Measurements from ENCODE around the gene CLEC4E. TPM values are rescaled to one million over a fixed set of nuclear protein-coding genes. Genes with fewer than 3 reads are reported as not detected.
"Not testable (repeated sequence)": the region's sequence is repeated elsewhere in the genome, so short reads cannot be mapped to it uniquely, and the experiment has no call there.

Gene CLEC4E
- total and polyA plus RNA-seq, 2 of the 13 experiments (the other 11 are each of a cell fraction or from before 2014, with no cell fraction given): not detected

- H3K27ac ChIP-seq (ENCODE audit: extremely low read length, insufficient read depth, low read length); H2AFZ ChIP-seq (ENCODE audit: low read length); FAIRE-seq; intact Hi-C loops (cut with micrococcal nuclease; ENCODE audit: unreplicated experiment); BruUV-seq (replicated peaks); H4K20me1 ChIP-seq (ENCODE audit: insufficient read depth, low read length); POLR2A ChIA-PET; H3K27me3 ChIP-seq (ENCODE audit: control insufficient read depth in 1 of 2, insufficient read depth in 2 of 2, low read length in 2 of 2); H3K4me1 ChIP-seq (ENCODE audit: insufficient read depth, low read length); H3K4me2 ChIP-seq (ENCODE audit: low read depth, low read length); H3K36me3 ChIP-seq (replicated peaks in 1 of 2; ENCODE audit: control insufficient read depth in 1 of 2, insufficient read depth in 2 of 2, low read length in 2 of 2); H3K4me3 ChIP-seq (replicated peaks in 1 of 3; ENCODE audit: insufficient read depth in 1 of 3, low read depth in 2 of 3, low read length in 3 of 3); ATAC-seq; CTCF ChIA-PET (ENCODE audit: low intra/inter-chr PET ratio, low total read pairs); in situ Hi-C loops (cut with HindIII; ENCODE audit: extremely low pct_ligation_motif_present, low pct_unique_long_range_greater_than_20kb); H3K79me2 ChIP-seq (ENCODE audit: insufficient read depth, low read length); H3K9me3 ChIP-seq (ENCODE audit: low read length); H3K9ac ChIP-seq (ENCODE audit: insufficient read depth, low read depth, low read length); DNase-seq (ENCODE audit: low spot score): not testable (repeated sequence)
- 50% methylated on average over 2 of the region's 2 CpGs for WGBS (ENCODE audit: low lambda C conversion rate)
Observed at GRCh38 chr12:8566052-8566451, 25.3 kb upstream of the CLEC4E start.

GRCh38 chr12:8564656-8565055, 24.0 kb upstream of the CLEC4E start:
- no TSS peak for BruUV-seq (replicated peaks)
- TF ChIP-seq ZBTB46 (CRISPR knock-in tag; IDR thresholded peaks at IDR 0.05; ENCODE audit: borderline replicate concordance): no peak
- TF ChIP-seq IRX3 (CRISPR knock-in tag; IDR thresholded peaks at IDR 0.05; ENCODE audit: borderline replicate concordance, low read depth): no peak
- no peak for TF ChIP-seq POGK (CRISPR knock-in tag; conservative IDR thresholded peaks at IDR 0.05)
- no peak for TF ChIP-seq ZNF562 (CRISPR knock-in tag; IDR thresholded peaks at IDR 0.05; ENCODE audit: borderline replicate concordance)
- no peak for TF ChIP-seq STAG1 (CRISPR knock-in tag; IDR thresholded peaks at IDR 0.05)
- TF ChIP-seq, protein P1, sequence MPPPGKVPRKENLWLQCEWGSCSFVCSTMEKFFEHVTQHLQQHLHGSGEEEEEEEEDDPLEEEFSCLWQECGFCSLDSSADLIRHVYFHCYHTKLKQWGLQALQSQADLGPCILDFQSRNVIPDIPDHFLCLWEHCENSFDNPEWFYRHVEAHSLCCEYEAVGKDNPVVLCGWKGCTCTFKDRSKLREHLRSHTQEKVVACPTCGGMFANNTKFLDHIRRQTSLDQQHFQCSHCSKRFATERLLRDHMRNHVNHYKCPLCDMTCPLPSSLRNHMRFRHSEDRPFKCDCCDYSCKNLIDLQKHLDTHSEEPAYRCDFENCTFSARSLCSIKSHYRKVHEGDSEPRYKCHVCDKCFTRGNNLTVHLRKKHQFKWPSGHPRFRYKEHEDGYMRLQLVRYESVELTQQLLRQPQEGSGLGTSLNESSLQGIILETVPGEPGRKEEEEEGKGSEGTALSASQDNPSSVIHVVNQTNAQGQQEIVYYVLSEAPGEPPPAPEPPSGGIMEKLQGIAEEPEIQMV (CRISPR knock-in tag; IDR thresholded peaks at IDR 0.05; ENCODE audit: low read depth): no peak
- no peak for TF ChIP-seq ZNF547 (CRISPR knock-in tag; IDR thresholded peaks at IDR 0.05)
- TF ChIP-seq, protein P2, sequence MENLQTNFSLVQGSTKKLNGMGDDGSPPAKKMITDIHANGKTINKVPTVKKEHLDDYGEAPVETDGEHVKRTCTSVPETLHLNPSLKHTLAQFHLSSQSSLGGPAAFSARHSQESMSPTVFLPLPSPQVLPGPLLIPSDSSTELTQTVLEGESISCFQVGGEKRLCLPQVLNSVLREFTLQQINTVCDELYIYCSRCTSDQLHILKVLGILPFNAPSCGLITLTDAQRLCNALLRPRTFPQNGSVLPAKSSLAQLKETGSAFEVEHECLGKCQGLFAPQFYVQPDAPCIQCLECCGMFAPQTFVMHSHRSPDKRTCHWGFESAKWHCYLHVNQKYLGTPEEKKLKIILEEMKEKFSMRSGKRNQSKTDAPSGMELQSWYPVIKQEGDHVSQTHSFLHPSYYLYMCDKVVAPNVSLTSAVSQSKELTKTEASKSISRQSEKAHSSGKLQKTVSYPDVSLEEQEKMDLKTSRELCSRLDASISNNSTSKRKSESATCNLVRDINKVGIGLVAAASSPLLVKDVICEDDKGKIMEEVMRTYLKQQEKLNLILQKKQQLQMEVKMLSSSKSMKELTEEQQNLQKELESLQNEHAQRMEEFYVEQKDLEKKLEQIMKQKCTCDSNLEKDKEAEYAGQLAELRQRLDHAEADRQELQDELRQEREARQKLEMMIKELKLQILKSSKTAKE (CRISPR knock-in tag; IDR thresholded peaks at IDR 0.05; ENCODE audit: borderline replicate concordance): no peak
- TF ChIP-seq HOXA5 (CRISPR knock-in tag; IDR thresholded peaks at IDR 0.05): no peak
- ATAC-seq (no peak), DNase-seq (ENCODE audit: low spot score) (no peak), FAIRE-seq (no peak)
- no peaks in the 10 kb centered on the region for H4K20me1 ChIP-seq (ENCODE audit: insufficient read depth, low read length)
- 48% methylated on average over 16 of the region's 22 CpGs for WGBS (ENCODE audit: low lambda C conversion rate)
- H3K27me3 ChIP-seq (ENCODE audit: control insufficient read depth in 1 of 2, insufficient read depth in 2 of 2, low read length in 2 of 2): 0 out of 5 replicates have a peak, but pooled peaks cover 0 to under 1% of the 10 kb centered on the region in 2 experiments
- H2AFZ ChIP-seq (ENCODE audit: low read length): no peak overlapping the region
- H3K36me3 ChIP-seq (replicated peaks in 1 of 2; ENCODE audit: control insufficient read depth in 1 of 2, insufficient read depth in 2 of 2, low read length in 2 of 2): no peaks in the 10 kb centered on the region
- no peaks in the 10 kb centered on the region for H3K4me1 ChIP-seq (ENCODE audit: insufficient read depth, low read length)
- in situ Hi-C loops (cut with HindIII; ENCODE audit: extremely low pct_ligation_motif_present, low pct_unique_long_range_greater_than_20kb): no loop called here
- intact Hi-C loops (cut with micrococcal nuclease; ENCODE audit: unreplicated experiment): no loop called here
- no peak overlapping the region for H3K4me3 ChIP-seq (replicated peaks in 1 of 3; ENCODE audit: insufficient read depth in 1 of 3, low read depth in 2 of 3, low read length in 3 of 3)
- H3K79me2 ChIP-seq (ENCODE audit: insufficient read depth, low read length): no peaks in the 10 kb centered on the region
- H3K9me3 ChIP-seq (ENCODE audit: low read length): no peaks in the 10 kb centered on the region
- no peak overlapping the region for H3K27ac ChIP-seq (ENCODE audit: extremely low read length, insufficient read depth, low read length)
- ChIA-PET POLR2A (no interaction called here), CTCF (ENCODE audit: low intra/inter-chr PET ratio, low total read pairs) (no interaction called here)
- no peak overlapping the region for H3K4me2 ChIP-seq (ENCODE audit: low read depth, low read length)
- no peak overlapping the region for H3K9ac ChIP-seq (ENCODE audit: insufficient read depth, low read depth, low read length)
